CD14-positive monocyte (primary cell): Measurements from ENCODE around the gene PPARG. TPM values are rescaled to one million over a fixed set of nuclear protein-coding genes. Genes with fewer than 3 reads are reported as not detected.

Experiments used
- DNase-seq, 3 donors: peaks; one replicate each; pipeline ENCODE4 v3.0.0-alpha.2; 2011 to 2022
- H2AFZ ChIP-seq: 2 replicates; pipeline ENCODE4 v1.6.0; 2012; ENCODE audit warnings: mild to moderate bottlenecking, low read depth, low read length, inconsistent platforms; ENCODE audit not compliant: insufficient read depth, poor library complexity, severe bottlenecking
- H3K27ac ChIP-seq, 2 donors: 1 replicate in 1 of 2; 2 replicates in 1 of 2; pipeline ENCODE4 v1.5.1; 2012 to 2013; ENCODE audit warnings: low read length in 2 of 2, control low read depth in 1 of 2, inconsistent platforms in 1 of 2, low read depth in 1 of 2, mild to moderate bottlenecking in 1 of 2
- H3K27me3 ChIP-seq, 2 donors: one replicate each; pipeline versions ENCODE4 v1.6.0 to v1.6.1; 2011 to 2013; ENCODE audit warnings: low read length in 2 of 2; ENCODE audit not compliant: control insufficient read depth in 2 of 2, insufficient read depth in 2 of 2
- H3K36me3 ChIP-seq, 2 donors: replicated peaks in 1 of 2; 1 replicate in 1 of 2; 2 replicates in 1 of 2; pipeline versions ENCODE4 v1.5.1 to v1.6.1; 2012 to 2013; ENCODE audit warnings: low read length in 2 of 2, control low read depth in 1 of 2, inconsistent platforms in 1 of 2, mild to moderate bottlenecking in 1 of 2; ENCODE audit not compliant: insufficient read depth in 2 of 2, control insufficient read depth in 1 of 2
- H3K4me1 ChIP-seq, 2 donors: 1 replicate in 1 of 2; 2 replicates in 1 of 2; pipeline versions ENCODE4 v1.5.1 to v1.6.1; 2012 to 2013; ENCODE audit warnings: low read length in 2 of 2, control low read depth in 1 of 2, inconsistent platforms in 1 of 2, mild to moderate bottlenecking in 1 of 2, moderate library complexity in 1 of 2; ENCODE audit not compliant: insufficient read depth in 2 of 2, control insufficient read depth in 1 of 2
- H3K4me2 ChIP-seq: replicated peaks from 2 replicates; pipeline ENCODE3; 2012; ENCODE audit warnings: low read length, moderate library complexity, mild to moderate bottlenecking; ENCODE audit not compliant: poor library complexity, severe bottlenecking; ENCODE audit errors: extremely low read depth
- H3K4me3 ChIP-seq, 3 experiments: fragments of 200-600 bp in 1 of 3; sonication (generic) in 1 of 3; replicated peaks in 1 of 3; 1 replicate in 2 of 3; 2 replicates in 1 of 3; pipeline ENCODE4 v1.5.1; 2011 to 2013; ENCODE audit warnings: low read length in 3 of 3, mild to moderate bottlenecking in 3 of 3, control low read depth in 2 of 3, low read depth in 2 of 3, inconsistent platforms in 1 of 3, moderate library complexity in 1 of 3
- H3K79me2 ChIP-seq: 2 replicates; pipeline ENCODE4 v1.6.0; 2012; ENCODE audit warnings: mild to moderate bottlenecking, control low read depth, inconsistent platforms, low read length, moderate library complexity; ENCODE audit not compliant: insufficient read depth
- H3K9ac ChIP-seq: 2 replicates; pipeline ENCODE4 v1.6.0; 2017; ENCODE audit warnings: low read length, mild to moderate bottlenecking; ENCODE audit not compliant: insufficient read depth, poor library complexity, severe bottlenecking
- H3K9me3 ChIP-seq, 2 donors: replicated peaks in 1 of 2; 1 replicate in 1 of 2; 2 replicates in 1 of 2; pipeline versions ENCODE4 v1.5.1 to v1.6.1; 2012 to 2013; ENCODE audit warnings: low read length in 2 of 2, control low read depth in 1 of 2; ENCODE audit not compliant: control insufficient read depth in 1 of 2, insufficient read depth in 1 of 2
- H4K20me1 ChIP-seq: 2 replicates; pipeline ENCODE4 v1.6.0; 2012; ENCODE audit warnings: mild to moderate bottlenecking, low read length, control low read depth, moderate library complexity; ENCODE audit not compliant: insufficient read depth
- H3K27ac Mint-ChIP-seq, 7 donors: one replicate each; pipeline ENCODE4 v1.8.0; 2020; ENCODE audit warnings: mild to moderate bottlenecking in 7 of 7, mixed read lengths in 7 of 7, moderate library complexity in 6 of 7, inconsistent platforms in 2 of 7
- H3K27me3 Mint-ChIP-seq, 3 donors: one replicate each; pipeline ENCODE4 v1.8.0; 2021 to 2022; ENCODE audit warnings: low read depth in 3 of 3, mild to moderate bottlenecking in 3 of 3, mixed read lengths in 3 of 3, moderate library complexity in 3 of 3, inconsistent platforms in 1 of 3
- H3K36me3 Mint-ChIP-seq, 2 donors: one replicate each; pipeline ENCODE4 v1.8.0; 2020; ENCODE audit warnings: mixed read lengths in 2 of 2, inconsistent platforms in 1 of 2, mild to moderate bottlenecking in 1 of 2
- H3K4me1 Mint-ChIP-seq: one replicate; pipeline ENCODE4 v1.8.0; 2020; ENCODE audit warnings: mild to moderate bottlenecking, mixed read lengths
- H3K4me3 Mint-ChIP-seq, 2 donors: one replicate each; pipeline ENCODE4 v1.8.0; 2020; ENCODE audit warnings: mild to moderate bottlenecking in 2 of 2, mixed read lengths in 2 of 2, moderate library complexity in 1 of 2
- H3K9me3 Mint-ChIP-seq, 7 donors: one replicate each; pipeline ENCODE4 v1.8.0; 2020 to 2022; ENCODE audit warnings: mixed read lengths in 7 of 7, mild to moderate bottlenecking in 6 of 7, moderate library complexity in 6 of 7, inconsistent platforms in 2 of 7
- CTCF ChIP-seq: fragments of 200-600 bp; IDR thresholded peaks from one replicate; pipeline ENCODE4 v1.8.0; 2022; ENCODE audit warnings: antibody characterized with exemption, mild to moderate bottlenecking
- WGBS: methylation state at CpG from one replicate; pipeline ENCODE4 v1.1.5; 2013; ENCODE audit warnings: missing lambda C conversion rate; ENCODE audit not compliant: insufficient coverage; 5-methylcytosine and 5-hydroxymethylcytosine counted together
- intact Hi-C, 2 donors: fragments of 100-400 bp; cut with micrococcal nuclease; formaldehyde crosslinking; loops; one replicate each; pipeline versions ENCODE4 v1.15.0 to v1.15.1; 2023
- polyA plus RNA-seq, 3 donors: library from polyadenylated mRNA; depleted of rRNA in 1 of 3; unstranded in 2 of 3; stranded (reverse) in 1 of 3; fragments of 300-500 nt in 2 of 3; fragments of >200 nt in 1 of 3; fragmentation: Illumina TruSeq in 2 of 3; gene quantifications; 1 replicate in 2 of 3; 2 replicates in 1 of 3; pipeline ENCODE4 v1.2.3, GENCODE V29; 2012 to 2021

PPARG gene
- polyA plus RNA-seq, 3 donors: 0.56 to 2.0 (median 0.97) TPM

GRCh38 chr3:12268049-12268735, 20.7 kb upstream of the PPARG start:
- H3K36me3 Mint-ChIP-seq: peaks cover 0 to 3% of the 10 kb centered on the region in 2 donors
- Histone ChIP-seq H2AFZ (no peak overlapping the region), H3K27me3 (no peaks in the 10 kb centered on the region), H3K4me1 (peaks cover 39 to 60% of the 10 kb centered on the region in 2 donors), H3K4me2 (no peak overlapping the region), H3K9me3 (no peaks in the 10 kb centered on the region), H3K79me2 (no peaks in the 10 kb centered on the region), H3K4me3 (no peak overlapping the region), H4K20me1 (no peaks in the 10 kb centered on the region), H3K27ac (peak overlapping the region in 1 of 2 donors; percentile 29), H3K9ac (no peak overlapping the region), H3K36me3 (no peaks in the 10 kb centered on the region)
- WGBS: no CpG with 5 or more reads among the region's 3 CpGs
- peak in 2 of 3 donors; percentile 33 to 44 for DNase-seq
- peak overlapping the region in 3 of 7 donors; percentile 30 to 59 (median 30) for H3K27ac Mint-ChIP-seq
- peaks cover 46% of the 10 kb centered on the region for H3K4me1 Mint-ChIP-seq
- no peak overlapping the region for H3K4me3 Mint-ChIP-seq
- TF ChIP-seq CTCF: no peak
- no peaks in the 10 kb centered on the region for H3K9me3 Mint-ChIP-seq
- intact Hi-C loops: no loop called here
- peaks cover 0 to 1% (median 0%) of the 10 kb centered on the region in 3 donors for H3K27me3 Mint-ChIP-seq

DNA sequence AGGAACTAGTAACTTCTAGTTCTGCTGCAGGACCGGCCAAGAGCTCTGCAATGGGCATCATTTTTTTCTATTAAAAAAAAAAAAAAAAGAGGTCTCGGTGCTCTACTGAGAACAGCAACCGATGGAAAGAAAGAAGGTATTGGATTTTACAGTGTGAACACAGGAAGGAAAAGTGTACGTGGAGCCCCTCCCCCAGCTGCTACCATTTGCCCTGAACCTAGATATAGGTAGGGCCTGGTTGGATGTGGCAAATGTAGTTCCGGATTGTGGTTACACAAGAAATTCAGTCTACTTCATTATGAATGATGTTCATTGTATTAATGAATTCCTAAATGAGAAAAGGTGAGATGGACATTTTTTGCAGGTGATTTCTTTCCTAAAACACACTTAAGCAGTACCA, 17.9 kb upstream of the PPARG start:
- WGBS: no CpG with 5 or more reads among the region's 5 CpGs
- H3K4me3 Mint-ChIP-seq: no peak overlapping the region
- H3K4me3 ChIP-seq: no peak overlapping the region
- intact Hi-C loops: loop anchor here in 1 of 2 donors (10.0 kb wide), 1 partner anchor 184 kb away; no protein-coding TSS in a partner anchor
- TF ChIP-seq CTCF: no peak
- DNase-seq: no peak
- H3K9ac ChIP-seq: no peak overlapping the region
- peaks cover 0 to 1% (median 0%) of the 10 kb centered on the region in 3 donors for H3K27me3 Mint-ChIP-seq
- no peaks in the 10 kb centered on the region for H4K20me1 ChIP-seq
- H3K36me3 Mint-ChIP-seq: peaks cover 0 to 3% of the 10 kb centered on the region in 2 donors
- H3K9me3 Mint-ChIP-seq: no peaks in the 10 kb centered on the region
- peaks cover 29 to 47% of the 10 kb centered on the region in 2 donors for H3K4me1 ChIP-seq
- H3K9me3 ChIP-seq: no peaks in the 10 kb centered on the region
- no peak overlapping the region for H2AFZ ChIP-seq
- peaks cover 37% of the 10 kb centered on the region for H3K4me1 Mint-ChIP-seq
- H3K36me3 ChIP-seq: no peaks in the 10 kb centered on the region
- H3K4me2 ChIP-seq: no peak overlapping the region
- H3K79me2 ChIP-seq: no peaks in the 10 kb centered on the region
- H3K27me3 ChIP-seq: no peaks in the 10 kb centered on the region
- H3K27ac Mint-ChIP-seq: no peak overlapping the region
- H3K27ac ChIP-seq: no peak overlapping the region
